Heart left ventricle (tissue), 16 donors: ENCODE results near the gene AASS. TPM values are rescaled to one million over a fixed set of nuclear protein-coding genes. Genes with fewer than 3 reads are reported as not detected.

Experiments
- ATAC-seq, 4 donors: fragments of 200-7000 bp; cut with Tn5 transposase; one replicate each; pipeline ENCODE4 v1.9.1; 2020 to 2022; ENCODE audit warnings: moderate library complexity in 4 of 4, mild to moderate bottlenecking in 3 of 4, moderate number of reproducible peaks in 1 of 4
- DNase-seq, 5 donors: peaks; one replicate each; pipeline ENCODE4 v3.0.0-alpha.2; 2020
- H3K27ac ChIP-seq, 12 donors: fragments of 200-600 bp; sonication (generic) in 4 of 12; one replicate each; pipeline versions ENCODE4 v1.5.0 to v1.8.0; 2016 to 2022; ENCODE audit warnings: mild to moderate bottlenecking in 2 of 12
- H3K27me3 ChIP-seq, 9 donors: fragments of 200-600 bp; sonication (generic) in 2 of 9; one replicate each; pipeline versions ENCODE4 v1.5.1 to v1.8.0; 2016 to 2022; ENCODE audit warnings: mild to moderate bottlenecking in 3 of 9
- H3K36me3 ChIP-seq, 9 donors: fragments of 200-600 bp; sonication (generic) in 2 of 9; one replicate each; pipeline versions ENCODE4 v1.5.0 to v1.8.0; 2018 to 2022; ENCODE audit warnings: mild to moderate bottlenecking in 2 of 9
- H3K4me1 ChIP-seq, 12 donors: fragments of 200-600 bp; sonication (generic) in 4 of 12; one replicate each; pipeline versions ENCODE4 v1.5.0 to v1.8.0; 2016 to 2022; ENCODE audit warnings: mild to moderate bottlenecking in 3 of 12
- H3K4me3 ChIP-seq, 12 donors: fragments of 200-600 bp; sonication (generic) in 4 of 12; one replicate each; pipeline versions ENCODE4 v1.5.0 to v1.8.0; 2017 to 2022; ENCODE audit warnings: mild to moderate bottlenecking in 9 of 12, moderate library complexity in 4 of 12
- H3K9me3 ChIP-seq, 12 donors: fragments of 200-600 bp; sonication (generic) in 4 of 12; one replicate each; pipeline versions ENCODE4 v1.5.0 to v1.8.0; 2016 to 2022; ENCODE audit warnings: mild to moderate bottlenecking in 1 of 12
- CTCF ChIP-seq, 12 donors: fragments of 200-600 bp; sonication (generic) in 4 of 12; IDR thresholded peaks; one replicate each; pipeline versions ENCODE4 v1.5.0 to v1.8.0; 2018 to 2022; ENCODE audit warnings: antibody characterized with exemption in 12 of 12, mild to moderate bottlenecking in 5 of 12
- POLR2A ChIP-seq, 2 donors: fragments of 450-650 bp; IDR thresholded peaks; one replicate each; pipeline ENCODE4 v1.6.1; 2017; ENCODE audit warnings: antibody characterized with exemption in 2 of 2, mild to moderate bottlenecking in 2 of 2, moderate library complexity in 2 of 2
- WGBS, 4 donors: extraction: QIAGEN DNeasy Blood & Tissue Kit in 2 of 4; methylation state at CpG; one replicate each; pipeline versions ENCODE4 v1.1.5 to v1.1.7; 2013 to 2018; 5-methylcytosine and 5-hydroxymethylcytosine counted together
- intact Hi-C, 10 donors: fragments of 100-400 bp; cut with DNase I; formaldehyde crosslinking; loops; one replicate each; pipeline versions ENCODE4 v1.11.1 to v1.14.2; 2022
- polyA plus RNA-seq, 2 donors: library from polyadenylated mRNA; stranded (reverse); fragments of 200-250 nt; gene quantifications; one replicate each; pipeline ENCODE4 v1.2.3, GENCODE V29; 2013
- total RNA-seq, 9 donors: library from RNA; depleted of rRNA in 2 of 9; stranded (reverse); fragments of >200 nt in 2 of 9; fragmentation: NEBNext Ultra II Directional in 3 of 9; extraction: Animal tissue kit (Norgen Biotek cat#: 25700) in 3 of 9; gene quantifications; one replicate each; pipeline versions ENCODE4 v1.1.0 to v1.2.4, GENCODE V29; 2016 to 2023
- donor health status: ischemic (EF 13 %, LVEDD 7.1; RV severe dilation, severe dysfunction).
- donor health status: healthy with polysubstance abuse.
- donor health status: DM: no; HTN: yes; CAD: no.
- donor health status: DM: no; HTN: no; CAD: no.
- donor health status: ischemic (EF 25% LVEDD 6.9; RV normal size, moderate dysfunction).
- donor health status: ischemic (EF 25% LVEDD 5.7; RV mildly dilated, moderate dysfunction).
- donor health status: healthy.
- donor health status: DM: yes; HTN: yes; CAD: no.
- donor health status: ischemic (EF 35%, LVEDD 5.7; RV mildly dilated, moderate dysfunction).
- donor health status: nonischemic (EF 11% LVEDD 7.7; RV severe dilation, severe dysfunction).
- donor health status: DM: yes; HTN: yes; CAD: no.
- donor health status: PGD.
- donor health status: ischemic (EF 29% LVEDD 5.4; RV normal size, mild dysfunction).
- donor health status: nonischemic (EF 23%, LVEDD 6.1; RV moderate dilation, normal function).

Gene AASS
- total and polyA plus RNA-seq, 11 donors = 10.3 to 90.1 (median 32.2) TPM

GRCh38 chr7:122148878-122149277 is 4.8 kb upstream of the AASS start:
- intact Hi-C loops = loop anchor here in 1 of 10 donors (10.0 kb wide), 1 partner anchor 54 kb away; no protein-coding TSS in a partner anchor
- Histone ChIP-seq H3K4me1 (peaks cover 0 to 16% (median 6%) of the 10 kb centered on the region in 12 donors), H3K27ac (no peak overlapping the region), H3K36me3 (no peaks in the 10 kb centered on the region), H3K27me3 (no peaks in the 10 kb centered on the region), H3K9me3 (no peaks in the 10 kb centered on the region), H3K4me3 (no peak overlapping the region)
- DNase-seq (no peak), ATAC-seq (no peak)
- no peak for TF ChIP-seq CTCF (IDR thresholded peaks at IDR 0.05)
- TF ChIP-seq POLR2A (IDR thresholded peaks at IDR 0.05) = no peak
- 28 to 69% (median 48%) methylated on average over 2 of the region's 2 CpGs for WGBS, 4 donors

- TF ChIP-seq POLR2A (IDR thresholded peaks at IDR 0.05) (no peak), CTCF (IDR thresholded peaks at IDR 0.05) (no peak)
- Histone ChIP-seq H3K27me3 (no peaks in the 10 kb centered on the region), H3K27ac (no peak overlapping the region), H3K36me3 (no peaks in the 10 kb centered on the region), H3K9me3 (no peaks in the 10 kb centered on the region), H3K4me1 (peaks cover 0 to 16% (median 7%) of the 10 kb centered on the region in 12 donors), H3K4me3 (no peak overlapping the region)
- DNase-seq (no peak), ATAC-seq (no peak)
- WGBS, 4 donors = 48 to 80% (median 66%) methylated on average over 3 of the region's 3 CpGs
- intact Hi-C loops = loop anchor here in 1 of 10 donors (10.0 kb wide), 1 partner anchor 53 kb away; no protein-coding TSS in a partner anchor
Measured at GRCh38 chr7:122148081-122148480, 4.0 kb upstream of the AASS start.

- DNase-seq = no peak
- no peak for ATAC-seq
- 27 to 52% (median 39%) methylated on average over 4 of the region's 4 CpGs for WGBS, 4 donors
- Histone ChIP-seq H3K27me3 (no peaks in the 10 kb centered on the region), H3K36me3 (no peaks in the 10 kb centered on the region), H3K4me1 (peaks cover 0 to 32% (median 14%) of the 10 kb centered on the region in 12 donors), H3K27ac (peak overlapping the region in 9 of 12 donors; percentile 8 to 99 (median 47)), H3K9me3 (no peaks in the 10 kb centered on the region), H3K4me3 (no peak overlapping the region)
- intact Hi-C loops = loop anchor here in 1 of 10 donors (10.0 kb wide), 1 partner anchor 51 kb away; no protein-coding TSS in a partner anchor
- TF ChIP-seq CTCF (IDR thresholded peaks at IDR 0.05) = no peak
- TF ChIP-seq POLR2A (IDR thresholded peaks at IDR 0.05) = no peak
Measured at GRCh38 chr7:122145937-122146645, 2.0 kb upstream of the AASS start.

- no peaks in the 10 kb centered on the region for H3K27me3 ChIP-seq
- peak; percentile 10 to 61 (median 25) for DNase-seq
- H3K27ac ChIP-seq = peak overlapping the region; percentile 83 to 99 (median 93)
- WGBS, 4 donors = 0 to 3% (median 1%) methylated on average over 18 of the region's 18 CpGs
- H3K36me3 ChIP-seq = no peaks in the 10 kb centered on the region
- no peaks in the 10 kb centered on the region for H3K9me3 ChIP-seq
- TF ChIP-seq POLR2A (IDR thresholded peaks at IDR 0.05) (no peak), CTCF (IDR thresholded peaks at IDR 0.05) (no peak)
- H3K4me1 ChIP-seq = peaks cover 0 to 43% (median 14%) of the 10 kb centered on the region in 12 donors
- intact Hi-C loops = loop anchor here in 1 of 10 donors (10.0 kb wide), 1 partner anchor 49 kb away; no protein-coding TSS in a partner anchor
- H3K4me3 ChIP-seq = peak overlapping the region; percentile 43 to 98 (median 87)
- ATAC-seq = peak in 2 of 4 donors; percentile 3 to 49
Measured at GRCh38 chr7:122143376-122143750, 686 bp downstream of the AASS start.
